GM12878 (cell line): ENCODE data around the gene PPP1R37. TPM values are rescaled to one million over a fixed set of nuclear protein-coding genes. Genes with fewer than 3 reads are reported as not detected.

Experiments
- CHD4 ChIP-seq: fragments of 200-600 bp; sonication (generic); IDR thresholded peaks from 2 replicates; pipeline ENCODE4 v1.6.1; 2016; ENCODE audit warnings: mild to moderate bottlenecking
- HDAC2 ChIP-seq: fragments of 200-600 bp; sonication (generic); IDR thresholded peaks from 2 replicates; pipeline ENCODE4 v1.6.1; 2017
- NR2F1 ChIP-seq: fragments of 450-650 bp; conservative IDR thresholded peaks from 2 replicates; pipeline ENCODE4 v1.6.1; 2017; ENCODE audit warnings: mild to moderate bottlenecking
- POLR2AphosphoS5 ChIP-seq: IDR thresholded peaks from 2 replicates; pipeline ENCODE4 v1.6.1; 2011; ENCODE audit warnings: mild to moderate bottlenecking, low read length, inconsistent platforms
- RBBP5 ChIP-seq: fragments of 200-600 bp; sonication (generic); conservative IDR thresholded peaks from 2 replicates; pipeline ENCODE4 v1.6.1; 2016
- SMC3 ChIP-seq: IDR thresholded peaks from 2 replicates; pipeline ENCODE4 v1.6.1; 2011; ENCODE audit warnings: low read length, improper control_type of control experiment, borderline replicate concordance
- ZNF274 ChIP-seq: IDR thresholded peaks from one replicate; pipeline ENCODE4 v1.8.0; 2011; ENCODE audit not compliant: insufficient read length, insufficient read depth
- ZSCAN29 ChIP-seq: fragments of 450-650 bp; IDR thresholded peaks from 2 replicates; pipeline ENCODE4 v1.6.1; 2017; ENCODE audit warnings: mild to moderate bottlenecking, moderate library complexity
- polyA plus RNA-seq, 11 experiments: library from polyadenylated mRNA; depleted of rRNA in 4 of 11; unstranded in 6 of 11; stranded (reverse) in 5 of 11; fragments of >200 nt; fragmentation: Nextera tagmentation in 4 of 11; fragmentation: Illumina TruSeq in 1 of 11; extraction: Ambion mirVana in 4 of 11; extraction: Trizol in 1 of 11; gene quantifications; 1 replicate in 1 of 11; 2 replicates in 10 of 11; pipeline versions ENCODE4 v1.2.1 to v1.2.3, GENCODE V29; 2011 to 2016; ENCODE audit warnings: inconsistent platforms in 2 of 11, missing spikeins in 2 of 11, low read depth in 1 of 11
- total RNA-seq, 4 experiments: library from RNA; depleted of rRNA in 3 of 4; stranded (reverse); fragments of >200 nt in 3 of 4; fragmentation: Illumina TruSeq in 1 of 4; extraction: Trizol in 1 of 4; gene quantifications; 2 replicates each; pipeline versions ENCODE4 v1.2.1 to v1.2.3, GENCODE V29; 2013 to 2021
- TF ChIP-seq, protein P1 (sequence below): fragments of 150-350 bp; IDR thresholded peaks from 2 replicates; pipeline ENCODE4 v1.6.1; 2016; ENCODE audit warnings: low read depth, low read length
- TF ChIP-seq, protein P2 (sequence below): IDR thresholded peaks from 2 replicates; pipeline ENCODE4 v1.6.1; 2011; ENCODE audit warnings: borderline replicate concordance, low read depth, mild to moderate bottlenecking, moderate library complexity, low read length; ENCODE audit not compliant: insufficient read depth, poor library complexity, severe bottlenecking

The PPP1R37 gene
- total and polyA plus RNA-seq, 10 of the 15 experiments (the other 5 are each of a cell fraction or from before 2014, with no cell fraction given) = 0.09 to 21.3 (median 5.1) TPM; not detected in 1

DNA sequence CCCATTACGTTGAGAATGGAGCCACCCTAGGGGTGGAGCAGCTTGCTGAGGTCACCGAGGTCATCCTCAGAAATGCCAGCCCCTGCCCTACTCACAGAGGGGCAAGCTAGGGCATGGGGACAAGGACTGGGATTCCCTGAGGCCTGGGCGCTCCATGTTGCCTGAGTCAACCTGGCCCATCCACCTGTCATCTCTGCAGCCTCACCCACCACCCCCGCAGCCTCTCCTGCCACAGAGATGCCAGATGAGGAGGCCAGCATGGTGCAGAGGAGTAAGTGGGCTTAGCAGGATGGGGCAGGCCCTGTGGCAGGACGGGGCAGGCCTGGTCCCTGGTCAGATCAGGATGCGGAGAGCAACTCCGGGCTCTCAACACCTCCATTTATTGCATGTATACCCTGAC is 58.3 kb downstream of the PPP1R37 start (continued):
- TF ChIP-seq, protein P1, sequence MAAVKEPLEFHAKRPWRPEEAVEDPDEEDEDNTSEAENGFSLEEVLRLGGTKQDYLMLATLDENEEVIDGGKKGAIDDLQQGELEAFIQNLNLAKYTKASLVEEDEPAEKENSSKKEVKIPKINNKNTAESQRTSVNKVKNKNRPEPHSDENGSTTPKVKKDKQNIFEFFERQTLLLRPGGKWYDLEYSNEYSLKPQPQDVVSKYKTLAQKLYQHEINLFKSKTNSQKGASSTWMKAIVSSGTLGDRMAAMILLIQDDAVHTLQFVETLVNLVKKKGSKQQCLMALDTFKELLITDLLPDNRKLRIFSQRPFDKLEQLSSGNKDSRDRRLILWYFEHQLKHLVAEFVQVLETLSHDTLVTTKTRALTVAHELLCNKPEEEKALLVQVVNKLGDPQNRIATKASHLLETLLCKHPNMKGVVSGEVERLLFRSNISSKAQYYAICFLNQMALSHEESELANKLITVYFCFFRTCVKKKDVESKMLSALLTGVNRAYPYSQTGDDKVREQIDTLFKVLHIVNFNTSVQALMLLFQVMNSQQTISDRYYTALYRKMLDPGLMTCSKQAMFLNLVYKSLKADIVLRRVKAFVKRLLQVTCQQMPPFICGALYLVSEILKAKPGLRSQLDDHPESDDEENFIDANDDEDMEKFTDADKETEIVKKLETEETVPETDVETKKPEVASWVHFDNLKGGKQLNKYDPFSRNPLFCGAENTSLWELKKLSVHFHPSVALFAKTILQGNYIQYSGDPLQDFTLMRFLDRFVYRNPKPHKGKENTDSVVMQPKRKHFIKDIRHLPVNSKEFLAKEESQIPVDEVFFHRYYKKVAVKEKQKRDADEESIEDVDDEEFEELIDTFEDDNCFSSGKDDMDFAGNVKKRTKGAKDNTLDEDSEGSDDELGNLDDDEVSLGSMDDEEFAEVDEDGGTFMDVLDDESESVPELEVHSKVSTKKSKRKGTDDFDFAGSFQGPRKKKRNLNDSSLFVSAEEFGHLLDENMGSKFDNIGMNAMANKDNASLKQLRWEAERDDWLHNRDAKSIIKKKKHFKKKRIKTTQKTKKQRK = no peak
- TF ChIP-seq RBBP5 (no peak), POLR2AphosphoS5 (no peak), HDAC2 (no peak), ZSCAN29 (no peak), NR2F1 (0 out of 2 replicates have a peak, but pooled peaks have one; percentile 9), ZNF274 (no peak), CHD4 (no peak), SMC3 (no peak)
- TF ChIP-seq, protein P2, sequence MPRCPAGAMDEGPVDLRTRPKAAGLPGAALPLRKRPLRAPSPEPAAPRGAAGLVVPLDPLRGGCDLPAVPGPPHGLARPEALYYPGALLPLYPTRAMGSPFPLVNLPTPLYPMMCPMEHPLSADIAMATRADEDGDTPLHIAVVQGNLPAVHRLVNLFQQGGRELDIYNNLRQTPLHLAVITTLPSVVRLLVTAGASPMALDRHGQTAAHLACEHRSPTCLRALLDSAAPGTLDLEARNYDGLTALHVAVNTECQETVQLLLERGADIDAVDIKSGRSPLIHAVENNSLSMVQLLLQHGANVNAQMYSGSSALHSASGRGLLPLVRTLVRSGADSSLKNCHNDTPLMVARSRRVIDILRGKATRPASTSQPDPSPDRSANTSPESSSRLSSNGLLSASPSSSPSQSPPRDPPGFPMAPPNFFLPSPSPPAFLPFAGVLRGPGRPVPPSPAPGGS = peak; percentile 25
